Pons (tissue), 1 donor: ENCODE measurements around the gene HS1BP3.

Experiments used
- DNase-seq: peaks from one replicate; pipeline ENCODE4 v3.0.0-alpha.2; 2016; ENCODE audit warnings: low spot score

Gene HS1BP3

GRCh38 chr2:20645761-20646160 lies 5.1 kb downstream of the HS1BP3 start:
- no peak for DNase-seq

- no peak for DNase-seq
Measured at GRCh38 chr2:20645301-20645701, 5.6 kb downstream of the HS1BP3 start.

- no peak for DNase-seq
Measured at GRCh38 chr2:20643826-20644225, 7.1 kb downstream of the HS1BP3 start.

GRCh38 chr2:20643060-20643459 lies 7.8 kb downstream of the HS1BP3 start:
- DNase-seq = no peak

GRCh38 chr2:20642055-20642971 lies 8.6 kb downstream of the HS1BP3 start:
- peak; percentile 72 for DNase-seq

GRCh38 chr2:20641123-20641985 lies 9.5 kb downstream of the HS1BP3 start:
- peak; percentile 20 for DNase-seq

GRCh38 chr2:20640411-20641122 lies 10.3 kb downstream of the HS1BP3 start:
- peak; percentile 28 for DNase-seq

GRCh38 chr2:20638646-20639430 lies 12.1 kb downstream of the HS1BP3 start:
- no peak for DNase-seq

- DNase-seq = no peak
Measured at GRCh38 chr2:20638014-20638413, 12.9 kb downstream of the HS1BP3 start.

GRCh38 chr2:20637147-20637546 lies 13.8 kb downstream of the HS1BP3 start:
- no peak for DNase-seq

GRCh38 chr2:20635675-20636584 lies 15.0 kb downstream of the HS1BP3 start:
- DNase-seq = peak; percentile 76

- DNase-seq = no peak
Measured at GRCh38 chr2:20635113-20635510, 15.8 kb downstream of the HS1BP3 start.

GRCh38 chr2:20634507-20635112 lies 16.3 kb downstream of the HS1BP3 start:
- no peak for DNase-seq

GRCh38 chr2:20633794-20634506 lies 16.9 kb downstream of the HS1BP3 start:
- DNase-seq = no peak

GRCh38 chr2:20633001-20633400 lies 17.9 kb downstream of the HS1BP3 start:
- DNase-seq = no peak

GRCh38 chr2:20632446-20632990 lies 18.4 kb downstream of the HS1BP3 start:
- DNase-seq = no peak

GRCh38 chr2:20631617-20632307 lies 19.1 kb downstream of the HS1BP3 start:
- no peak for DNase-seq

- DNase-seq = no peak
Measured at GRCh38 chr2:20630967-20631366, 19.9 kb downstream of the HS1BP3 start.
